Heart left ventricle (tissue), 16 donors: Measurements from ENCODE around the gene NKD1. TPM values are rescaled to one million over a fixed set of nuclear protein-coding genes. Genes with fewer than 3 reads are reported as not detected.
A peak's percentile ranks its signal among the peaks of the same experiment; 100 is the strongest.

Source experiments
- ATAC-seq, 4 donors: fragments of 200-7000 bp; cut with Tn5 transposase; one replicate each; pipeline ENCODE4 v1.9.1; 2020 to 2022; ENCODE audit warnings: moderate library complexity in 4 of 4, mild to moderate bottlenecking in 3 of 4, moderate number of reproducible peaks in 1 of 4
- DNase-seq, 5 donors: peaks; one replicate each; pipeline ENCODE4 v3.0.0-alpha.2; 2020
- H3K27ac ChIP-seq, 12 donors: fragments of 200-600 bp; sonication (generic) in 4 of 12; one replicate each; pipeline versions ENCODE4 v1.5.0 to v1.8.0; 2016 to 2022; ENCODE audit warnings: mild to moderate bottlenecking in 2 of 12
- H3K27me3 ChIP-seq, 9 donors: fragments of 200-600 bp; sonication (generic) in 2 of 9; one replicate each; pipeline versions ENCODE4 v1.5.1 to v1.8.0; 2016 to 2022; ENCODE audit warnings: mild to moderate bottlenecking in 3 of 9
- H3K36me3 ChIP-seq, 9 donors: fragments of 200-600 bp; sonication (generic) in 2 of 9; one replicate each; pipeline versions ENCODE4 v1.5.0 to v1.8.0; 2018 to 2022; ENCODE audit warnings: mild to moderate bottlenecking in 2 of 9
- H3K4me1 ChIP-seq, 12 donors: fragments of 200-600 bp; sonication (generic) in 4 of 12; one replicate each; pipeline versions ENCODE4 v1.5.0 to v1.8.0; 2016 to 2022; ENCODE audit warnings: mild to moderate bottlenecking in 3 of 12
- H3K4me3 ChIP-seq, 12 donors: fragments of 200-600 bp; sonication (generic) in 4 of 12; one replicate each; pipeline versions ENCODE4 v1.5.0 to v1.8.0; 2017 to 2022; ENCODE audit warnings: mild to moderate bottlenecking in 9 of 12, moderate library complexity in 4 of 12
- H3K9me3 ChIP-seq, 12 donors: fragments of 200-600 bp; sonication (generic) in 4 of 12; one replicate each; pipeline versions ENCODE4 v1.5.0 to v1.8.0; 2016 to 2022; ENCODE audit warnings: mild to moderate bottlenecking in 1 of 12
- POLR2A ChIP-seq, 2 donors: fragments of 450-650 bp; IDR thresholded peaks; one replicate each; pipeline ENCODE4 v1.6.1; 2017; ENCODE audit warnings: antibody characterized with exemption in 2 of 2, mild to moderate bottlenecking in 2 of 2, moderate library complexity in 2 of 2
- WGBS, 4 donors: extraction: QIAGEN DNeasy Blood & Tissue Kit in 2 of 4; methylation state at CpG; one replicate each; pipeline versions ENCODE4 v1.1.5 to v1.1.7; 2013 to 2018; 5-methylcytosine and 5-hydroxymethylcytosine counted together
- intact Hi-C, 10 donors: fragments of 100-400 bp; cut with DNase I; formaldehyde crosslinking; loops; one replicate each; pipeline versions ENCODE4 v1.11.1 to v1.14.2; 2022
- polyA plus RNA-seq, 2 donors: library from polyadenylated mRNA; stranded (reverse); fragments of 200-250 nt; gene quantifications; one replicate each; pipeline ENCODE4 v1.2.3, GENCODE V29; 2013
- total RNA-seq, 9 donors: library from RNA; depleted of rRNA in 2 of 9; stranded (reverse); fragments of >200 nt in 2 of 9; fragmentation: NEBNext Ultra II Directional in 3 of 9; extraction: Animal tissue kit (Norgen Biotek cat#: 25700) in 3 of 9; gene quantifications; one replicate each; pipeline versions ENCODE4 v1.1.0 to v1.2.4, GENCODE V29; 2016 to 2023
- TF ChIP-seq, protein P1 (sequence below), 12 donors: fragments of 200-600 bp; sonication (generic) in 4 of 12; IDR thresholded peaks; one replicate each; pipeline versions ENCODE4 v1.5.0 to v1.8.0; 2018 to 2022; ENCODE audit warnings: antibody characterized with exemption in 12 of 12, mild to moderate bottlenecking in 5 of 12
- donor health status: ischemic (EF 13 %, LVEDD 7.1; RV severe dilation, severe dysfunction).
- donor health status: healthy with polysubstance abuse.
- donor health status: DM: no; HTN: yes; CAD: no.
- donor health status: DM: no; HTN: no; CAD: no.
- donor health status: ischemic (EF 25% LVEDD 6.9; RV normal size, moderate dysfunction).
- donor health status: ischemic (EF 25% LVEDD 5.7; RV mildly dilated, moderate dysfunction).
- donor health status: healthy.
- donor health status: DM: yes; HTN: yes; CAD: no.
- donor health status: ischemic (EF 35%, LVEDD 5.7; RV mildly dilated, moderate dysfunction).
- donor health status: nonischemic (EF 11% LVEDD 7.7; RV severe dilation, severe dysfunction).
- donor health status: DM: yes; HTN: yes; CAD: no.
- donor health status: PGD.
- donor health status: ischemic (EF 29% LVEDD 5.4; RV normal size, mild dysfunction).
- donor health status: nonischemic (EF 23%, LVEDD 6.1; RV moderate dilation, normal function).

Gene NKD1
- total and polyA plus RNA-seq, 11 donors: 0.05 to 1.0 (median 0.26) TPM

DNA sequence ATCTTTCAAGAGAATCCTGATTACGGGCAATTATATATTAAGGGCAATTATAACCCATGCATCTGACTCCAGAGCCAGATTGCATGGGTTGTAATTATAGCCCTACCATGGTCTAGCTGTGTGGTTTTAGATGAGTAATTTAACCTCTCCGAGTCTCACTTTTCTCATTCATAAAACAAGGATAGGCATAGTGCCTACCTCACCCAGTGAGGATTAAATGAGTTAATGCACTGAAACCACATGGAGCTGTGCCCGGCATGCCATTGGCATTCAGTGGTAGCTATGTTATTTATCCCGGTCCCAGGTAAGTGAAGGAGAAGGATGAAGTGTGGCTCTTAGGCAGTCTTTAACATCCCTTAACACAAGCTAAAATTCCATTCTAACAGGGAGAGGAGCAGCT is 126.6 kb downstream of the NKD1 start:
- Histone ChIP-seq H3K27me3 (peaks cover 0 to 25% (median 8%) of the 10 kb centered on the region in 9 donors), H3K27ac (no peak overlapping the region), H3K36me3 (peaks cover 0 to 55% (median 0%) of the 10 kb centered on the region in 9 donors), H3K4me1 (peaks cover 0 to 17% (median 0%) of the 10 kb centered on the region in 12 donors), H3K4me3 (no peak overlapping the region), H3K9me3 (peaks cover 0 to 23% (median 13%) of the 10 kb centered on the region in 12 donors)
- ATAC-seq (no peak), DNase-seq (no peak)
- 90 to 95% (median 93%) methylated on average over 4 of the region's 4 CpGs for WGBS, 4 donors
- intact Hi-C loops: loop anchor here in 1 of 10 donors (5.0 kb wide), 1 partner anchor 132 kb away; no protein-coding TSS in a partner anchor
- TF ChIP-seq, protein P1, sequence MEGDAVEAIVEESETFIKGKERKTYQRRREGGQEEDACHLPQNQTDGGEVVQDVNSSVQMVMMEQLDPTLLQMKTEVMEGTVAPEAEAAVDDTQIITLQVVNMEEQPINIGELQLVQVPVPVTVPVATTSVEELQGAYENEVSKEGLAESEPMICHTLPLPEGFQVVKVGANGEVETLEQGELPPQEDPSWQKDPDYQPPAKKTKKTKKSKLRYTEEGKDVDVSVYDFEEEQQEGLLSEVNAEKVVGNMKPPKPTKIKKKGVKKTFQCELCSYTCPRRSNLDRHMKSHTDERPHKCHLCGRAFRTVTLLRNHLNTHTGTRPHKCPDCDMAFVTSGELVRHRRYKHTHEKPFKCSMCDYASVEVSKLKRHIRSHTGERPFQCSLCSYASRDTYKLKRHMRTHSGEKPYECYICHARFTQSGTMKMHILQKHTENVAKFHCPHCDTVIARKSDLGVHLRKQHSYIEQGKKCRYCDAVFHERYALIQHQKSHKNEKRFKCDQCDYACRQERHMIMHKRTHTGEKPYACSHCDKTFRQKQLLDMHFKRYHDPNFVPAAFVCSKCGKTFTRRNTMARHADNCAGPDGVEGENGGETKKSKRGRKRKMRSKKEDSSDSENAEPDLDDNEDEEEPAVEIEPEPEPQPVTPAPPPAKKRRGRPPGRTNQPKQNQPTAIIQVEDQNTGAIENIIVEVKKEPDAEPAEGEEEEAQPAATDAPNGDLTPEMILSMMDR (IDR thresholded peaks at IDR 0.05): no peak

DNA sequence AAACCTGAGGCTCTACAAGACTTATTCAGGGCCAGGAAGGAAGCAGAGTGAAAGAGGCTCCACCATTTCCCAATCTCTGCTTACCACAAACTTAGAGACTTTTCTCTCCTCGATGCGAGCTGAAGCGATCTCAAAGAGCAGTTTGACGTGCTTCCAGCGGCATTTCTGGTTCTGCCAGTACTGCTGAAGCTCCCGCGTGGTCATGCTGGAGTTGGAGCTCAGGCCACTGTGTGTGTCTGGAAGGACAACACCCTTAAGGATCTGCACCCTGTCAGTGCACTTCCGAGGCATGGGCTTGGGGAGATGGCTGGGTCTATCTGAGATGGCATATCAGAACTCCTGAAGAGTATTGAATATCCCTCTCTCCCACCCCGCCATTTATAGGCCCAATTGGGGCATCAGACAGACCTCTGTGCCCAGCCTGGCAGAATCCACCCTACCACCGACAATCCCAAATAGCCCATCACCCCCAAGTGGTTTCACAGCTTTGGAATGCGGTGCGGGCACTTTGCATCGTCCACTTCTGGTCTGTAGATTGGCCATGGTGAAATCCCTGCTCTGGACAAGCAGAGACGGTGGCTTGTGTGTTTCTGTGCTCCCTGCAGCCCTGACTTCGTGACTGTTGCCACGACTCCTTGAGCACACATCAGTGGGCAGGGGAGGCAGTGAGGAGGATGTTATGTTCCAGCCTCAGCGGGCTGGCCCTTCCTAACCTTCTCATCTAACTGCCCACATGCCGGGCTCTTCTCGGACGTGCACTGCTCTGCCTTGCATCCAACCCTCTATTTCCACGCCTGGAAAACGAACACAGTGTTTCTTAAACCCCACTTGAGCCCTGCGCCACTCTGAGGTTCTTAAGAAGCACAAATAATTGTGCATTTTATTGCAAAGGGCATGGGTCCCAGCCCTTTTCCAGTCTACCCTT is 127.8 kb downstream of the NKD1 start:
- peaks cover 0 to 25% (median 8%) of the 10 kb centered on the region in 9 donors for H3K27me3 ChIP-seq
- 82 to 84% (median 84%) methylated on average over 21 to 23 of the region's 23 CpGs for WGBS, 4 donors
- H3K36me3 ChIP-seq: peaks cover 0 to 55% (median 0%) of the 10 kb centered on the region in 9 donors
- H3K27ac ChIP-seq: no peak overlapping the region
- DNase-seq (no peak), ATAC-seq (no peak)
- H3K9me3 ChIP-seq: peaks cover 0 to 23% (median 13%) of the 10 kb centered on the region in 12 donors
- TF ChIP-seq, protein P1 (IDR thresholded peaks at IDR 0.05): no peak
- H3K4me3 ChIP-seq: no peak overlapping the region
- intact Hi-C loops: no loop called here
- peaks cover 0 to 24% (median 0%) of the 10 kb centered on the region in 12 donors for H3K4me1 ChIP-seq

DNA sequence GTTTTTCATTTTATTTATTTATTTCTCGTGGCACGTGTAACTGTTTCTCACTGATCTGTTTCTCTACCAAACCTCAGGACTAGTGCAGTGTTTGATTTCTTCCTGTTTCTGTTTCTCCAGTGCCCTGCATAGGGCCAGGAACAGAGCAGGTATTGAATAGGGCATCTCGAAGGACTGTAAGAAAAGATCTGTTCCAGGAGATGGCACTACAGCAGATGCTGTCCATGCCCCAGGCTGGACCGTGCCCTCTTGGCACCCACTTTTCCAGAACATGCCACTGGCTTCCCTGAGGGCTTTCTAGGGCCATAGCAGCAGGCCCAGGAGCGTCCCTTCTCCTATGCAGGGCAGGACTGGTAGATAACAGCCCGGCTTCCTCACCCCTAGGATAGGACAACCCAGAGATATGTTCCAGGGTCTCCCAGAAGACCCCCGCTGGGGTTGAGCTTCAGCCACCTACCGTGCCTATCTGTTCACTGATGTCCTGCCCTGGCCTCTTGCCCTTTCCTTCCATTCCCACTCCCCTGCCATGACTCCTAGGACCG is 128.6 kb downstream of the NKD1 start:
- H3K27me3 ChIP-seq: peaks cover 0 to 25% (median 8%) of the 10 kb centered on the region in 9 donors
- intact Hi-C loops: no loop called here
- H3K9me3 ChIP-seq: peaks cover 0 to 17% (median 8%) of the 10 kb centered on the region in 12 donors
- H3K4me1 ChIP-seq: peaks cover 0 to 29% (median 0%) of the 10 kb centered on the region in 12 donors
- ATAC-seq: no peak
- DNase-seq: no peak
- WGBS, 4 donors: 71 to 81% (median 74%) methylated on average over 8 to 9 of the region's 9 CpGs
- peaks cover 0 to 55% (median 0%) of the 10 kb centered on the region in 9 donors for H3K36me3 ChIP-seq
- no peak overlapping the region for H3K4me3 ChIP-seq
- TF ChIP-seq, protein P1 (IDR thresholded peaks at IDR 0.05): no peak
- TF ChIP-seq POLR2A (IDR thresholded peaks at IDR 0.05): no peak
- no peak overlapping the region for H3K27ac ChIP-seq

DNA sequence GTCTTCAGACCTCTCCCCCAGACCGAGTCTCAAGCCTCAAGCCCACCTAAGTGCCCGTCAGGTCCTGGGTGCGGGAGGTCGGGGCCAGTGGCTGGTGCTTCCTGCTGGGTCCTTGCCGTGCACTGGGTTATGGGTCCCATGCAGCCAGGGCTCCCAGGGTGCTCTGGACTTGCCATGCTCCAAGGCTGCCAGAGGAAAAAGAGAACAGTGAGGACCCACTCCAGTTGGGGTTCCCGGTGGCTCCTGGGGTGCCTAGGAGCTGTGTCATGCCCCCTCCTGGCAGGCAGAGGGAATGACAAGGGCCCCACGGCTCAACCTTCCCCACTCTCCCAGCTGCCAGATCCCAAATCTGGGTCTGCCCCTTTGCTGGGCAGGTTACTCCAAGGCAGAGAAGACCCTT is 129.2 kb downstream of the NKD1 start:
- no peak for TF ChIP-seq POLR2A (IDR thresholded peaks at IDR 0.05)
- TF ChIP-seq, protein P1 (IDR thresholded peaks at IDR 0.05): peak in 6 of 12 donors; percentile 9 to 34 (median 26)
- Histone ChIP-seq H3K9me3 (peaks cover 0 to 11% (median 3%) of the 10 kb centered on the region in 12 donors), H3K27ac (no peak overlapping the region), H3K36me3 (peaks cover 0 to 55% (median 0%) of the 10 kb centered on the region in 9 donors), H3K27me3 (peaks cover 0 to 25% (median 8%) of the 10 kb centered on the region in 9 donors), H3K4me1 (peaks cover 0 to 35% (median 0%) of the 10 kb centered on the region in 12 donors), H3K4me3 (no peak overlapping the region)
- DNase-seq (no peak), ATAC-seq (no peak)
- 77 to 80% (median 79%) methylated on average over 7 of the region's 7 CpGs for WGBS, 4 donors
- intact Hi-C loops: no loop called here
